GM19035 (cell line): ENCODE measurements around the gene PRKCB.

Experiments
- ATAC-seq: cut with Tn5 transposase; IDR thresholded peaks from one replicate; pipeline ENCODE4 v1.9.1; 2021; ENCODE audit not compliant: unreplicated experiment

PRKCB gene

DNA sequence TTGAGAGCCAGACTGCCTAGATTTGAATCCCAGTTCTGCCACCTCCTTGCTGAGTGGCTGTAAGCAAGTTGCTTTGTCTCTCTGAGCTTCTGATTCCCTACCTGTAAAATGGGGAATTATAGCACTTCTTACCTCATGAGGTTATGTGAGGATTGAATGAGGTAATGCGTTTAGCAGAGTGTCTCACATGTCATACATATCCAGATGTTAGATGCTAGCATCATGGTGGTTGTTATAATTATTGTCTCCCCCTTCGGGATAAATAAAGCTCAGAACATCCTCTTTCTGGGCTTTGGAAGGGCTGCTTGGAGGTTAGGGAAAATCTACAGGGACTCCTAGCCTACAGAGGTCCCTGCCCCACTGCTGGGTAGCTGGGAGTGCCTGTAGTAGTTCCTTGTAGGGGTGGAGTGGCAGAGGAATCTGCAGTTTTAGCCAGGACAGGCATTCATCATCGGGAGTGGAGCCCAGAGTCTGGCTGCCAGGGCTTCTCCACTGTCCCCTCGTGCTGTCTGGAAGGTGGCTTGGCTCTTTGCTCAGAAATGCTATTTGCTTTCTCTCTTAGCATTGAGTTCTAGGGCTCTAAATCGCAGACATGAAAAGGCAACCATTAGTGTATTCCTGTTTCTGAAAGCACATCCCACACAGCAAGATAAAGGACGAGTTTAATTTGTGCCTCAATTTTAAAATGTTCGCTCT, 282.5 kb downstream of the PRKCB start:
- no peak for ATAC-seq

DNA sequence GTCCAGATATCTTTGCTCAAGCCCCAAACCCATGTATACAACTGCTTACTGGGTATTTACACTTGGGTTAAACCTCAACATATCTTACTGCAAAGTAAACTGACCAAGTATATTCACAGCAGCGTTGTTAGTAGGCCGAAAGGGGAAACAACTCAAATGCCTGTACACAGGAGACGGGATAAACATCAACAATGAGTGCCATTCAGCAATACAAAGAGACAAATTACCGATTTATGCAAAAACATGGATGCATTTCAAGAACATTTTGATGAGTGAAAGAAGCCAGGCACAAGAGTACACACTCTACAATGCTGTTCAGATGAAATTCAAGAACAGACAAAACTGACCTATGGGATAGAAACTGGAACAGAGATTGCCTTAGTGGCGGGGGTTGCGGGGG, 284.0 kb downstream of the PRKCB start:
- ATAC-seq: no peak

DNA sequence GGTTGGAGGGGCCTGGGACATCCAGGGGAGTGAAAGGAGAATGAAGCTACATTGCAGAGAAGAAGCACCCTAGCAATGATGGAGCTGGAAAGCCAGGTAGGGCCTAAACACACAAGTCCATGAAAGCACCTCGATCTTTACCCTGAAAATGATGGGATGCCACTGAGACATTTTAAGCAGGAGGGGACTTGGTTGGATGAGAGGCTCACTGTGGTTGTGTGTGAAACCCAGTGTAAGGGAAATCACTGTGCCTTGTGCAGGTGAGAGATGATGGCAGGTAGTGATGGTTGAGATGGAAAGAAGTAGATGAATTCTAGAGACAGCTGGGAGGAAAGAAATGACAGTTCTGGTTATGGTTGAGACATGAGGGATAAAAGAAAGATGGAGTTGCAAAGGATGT, 287.5 kb downstream of the PRKCB start:
- no peak for ATAC-seq

DNA sequence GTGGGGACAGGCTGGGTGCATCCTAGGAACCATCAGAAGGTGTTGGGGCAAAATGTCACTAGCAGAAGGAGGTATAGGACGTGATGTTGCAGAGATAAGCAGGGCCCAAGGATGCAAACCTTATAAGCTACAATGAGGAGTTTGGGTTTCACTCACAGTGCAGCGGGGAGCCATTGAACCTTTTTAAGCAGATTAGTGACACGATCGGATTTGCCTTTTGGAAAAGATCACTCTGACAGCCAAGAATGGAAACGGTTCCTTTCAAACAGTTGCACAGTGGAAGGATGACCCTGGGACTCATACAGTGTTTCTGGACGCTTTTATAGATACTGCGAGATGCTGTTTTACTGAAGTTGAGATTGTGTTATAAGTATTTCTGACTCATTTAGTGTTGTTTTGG, 288.5 kb downstream of the PRKCB start:
- no peak for ATAC-seq

DNA sequence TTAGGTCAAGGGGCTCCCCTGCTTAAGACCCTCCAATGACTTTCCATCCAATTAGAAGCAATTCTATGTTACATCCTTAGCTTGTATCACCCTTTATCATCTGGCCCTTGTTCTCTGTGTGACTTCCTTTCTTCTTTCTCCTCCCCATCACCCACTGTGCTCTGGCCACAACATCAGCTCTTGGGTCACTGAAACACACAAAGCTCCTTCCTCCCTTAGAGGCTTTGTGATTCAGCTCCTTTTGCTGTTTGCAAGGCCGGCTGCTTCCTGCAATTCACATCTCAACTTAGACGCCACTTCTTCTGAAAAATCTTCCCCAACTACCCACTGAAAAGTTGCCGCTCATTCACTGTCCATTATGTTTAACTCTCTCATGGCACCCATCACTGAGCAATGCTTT, 289.4 kb downstream of the PRKCB start:
- ATAC-seq: no peak

DNA sequence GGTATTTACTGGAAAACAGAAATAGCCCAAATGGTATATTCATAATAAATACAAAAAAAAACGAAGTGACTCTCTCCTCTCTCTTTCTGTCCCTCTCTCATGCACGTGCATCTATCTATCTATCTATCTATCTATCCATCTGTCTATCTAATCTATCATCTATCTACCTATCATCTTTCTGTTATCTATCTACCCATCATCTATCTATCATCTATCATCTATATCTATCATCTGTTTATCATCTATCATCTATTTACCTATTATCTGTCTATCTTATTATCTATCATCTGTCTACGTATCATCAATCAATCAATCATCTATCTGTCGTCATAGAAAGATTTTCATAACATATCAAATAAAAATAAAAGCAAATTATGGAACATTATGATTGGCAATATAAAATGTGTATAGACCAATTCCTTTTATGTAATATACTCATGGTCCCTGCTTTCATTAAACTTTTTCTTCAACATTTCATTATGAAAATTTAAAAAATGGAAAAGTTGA, 293.7 kb downstream of the PRKCB start:
- ATAC-seq: no peak

DNA sequence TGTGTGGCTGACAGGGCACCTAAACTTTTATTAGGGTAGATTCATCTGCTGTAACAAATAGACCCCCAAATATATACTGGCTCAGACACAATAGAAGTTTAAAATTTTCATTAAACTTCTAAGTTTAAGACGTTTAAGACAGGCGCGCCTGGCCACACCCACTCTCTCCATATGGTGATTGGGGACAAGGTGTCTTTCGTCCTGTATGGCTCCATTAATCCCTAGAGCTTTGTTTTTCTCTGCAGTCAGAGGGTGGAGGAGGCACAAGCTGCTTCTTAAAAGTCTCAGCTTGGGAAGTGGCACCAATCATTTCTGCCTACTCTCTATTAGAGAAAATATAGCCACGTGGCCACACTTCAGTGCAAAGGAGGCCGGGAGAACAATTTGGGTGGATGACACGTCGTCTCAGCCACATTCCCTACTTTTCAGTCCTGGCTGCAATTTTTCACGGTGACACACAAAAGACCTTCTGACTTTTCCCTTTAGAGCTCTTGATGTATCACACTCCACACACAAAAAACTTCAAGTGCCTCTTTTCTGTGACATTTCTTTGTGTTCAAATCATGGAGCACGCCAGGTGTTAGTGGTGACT, 294.8 kb downstream of the PRKCB start:
- ATAC-seq: no peak

DNA sequence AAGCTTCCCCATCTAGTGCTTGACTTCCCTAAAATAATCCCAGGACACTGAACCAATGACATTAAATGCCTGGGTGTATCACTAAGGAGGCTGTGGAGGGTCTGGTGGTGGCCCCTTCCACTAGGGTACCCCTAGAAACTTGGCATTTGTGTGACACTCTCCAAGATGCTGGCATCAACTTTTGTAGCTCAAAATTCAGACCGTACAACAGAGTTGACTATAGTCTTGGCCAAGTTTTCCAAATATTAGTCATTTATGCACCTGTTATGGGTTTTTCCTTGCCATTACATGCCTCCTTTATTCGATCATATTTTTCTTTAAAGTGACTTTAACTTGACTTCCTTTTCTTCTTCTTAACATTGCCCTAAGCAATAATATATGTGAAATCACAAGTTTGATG, 295.5 kb downstream of the PRKCB start:
- ATAC-seq: no peak

DNA sequence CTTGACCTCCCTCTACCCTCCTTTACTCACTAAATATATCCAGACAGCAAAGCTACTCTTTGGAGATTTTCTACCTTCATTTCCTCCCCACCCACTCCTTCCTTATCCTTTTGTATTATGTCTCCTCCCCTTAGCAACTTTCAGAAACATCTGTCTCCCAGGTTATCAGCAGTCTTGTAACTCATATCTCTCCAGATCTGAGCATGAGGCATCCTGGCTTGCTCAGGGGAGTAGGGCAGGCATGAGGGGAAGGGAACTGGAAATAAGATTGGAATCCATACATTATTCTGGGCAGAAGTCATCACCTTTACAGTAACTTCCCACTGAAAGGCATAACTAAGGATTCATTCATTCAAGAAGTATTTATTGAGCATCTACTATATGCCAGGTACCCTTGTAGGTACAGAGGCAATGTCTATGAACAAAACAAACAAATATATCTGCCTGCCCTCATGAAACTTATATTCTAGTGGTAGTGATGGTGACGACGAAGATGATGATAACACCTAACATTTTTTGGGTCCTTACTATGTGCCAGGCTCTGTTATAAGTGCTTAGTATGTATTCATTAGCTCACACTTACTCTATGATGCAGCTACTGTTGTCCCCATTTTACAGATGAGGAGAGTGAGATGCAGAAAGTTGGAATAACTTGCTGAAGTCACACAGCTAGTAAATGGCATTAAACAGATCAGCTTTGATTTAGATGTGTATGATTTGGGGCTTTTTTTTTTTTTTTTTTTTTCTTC, 296.4 kb downstream of the PRKCB start:
- ATAC-seq: no peak

DNA sequence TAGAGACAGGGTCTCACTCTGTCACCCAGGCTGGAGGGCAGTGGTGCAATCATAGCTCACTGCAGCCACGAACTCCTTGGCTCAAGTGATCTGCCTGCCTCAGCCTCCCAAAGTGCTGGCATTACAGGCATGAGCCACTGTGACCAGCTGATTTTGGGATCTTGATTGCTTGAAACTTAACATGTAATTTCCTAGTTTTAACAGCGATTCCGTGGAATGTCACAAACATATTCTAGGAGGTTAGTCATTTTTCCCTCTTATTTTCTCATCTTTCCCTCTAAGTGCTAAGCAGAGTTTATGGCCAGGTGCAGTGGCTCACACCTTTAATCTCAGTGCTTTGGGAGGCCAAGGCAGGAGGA, 297.0 kb downstream of the PRKCB start:
- no peak for ATAC-seq

DNA sequence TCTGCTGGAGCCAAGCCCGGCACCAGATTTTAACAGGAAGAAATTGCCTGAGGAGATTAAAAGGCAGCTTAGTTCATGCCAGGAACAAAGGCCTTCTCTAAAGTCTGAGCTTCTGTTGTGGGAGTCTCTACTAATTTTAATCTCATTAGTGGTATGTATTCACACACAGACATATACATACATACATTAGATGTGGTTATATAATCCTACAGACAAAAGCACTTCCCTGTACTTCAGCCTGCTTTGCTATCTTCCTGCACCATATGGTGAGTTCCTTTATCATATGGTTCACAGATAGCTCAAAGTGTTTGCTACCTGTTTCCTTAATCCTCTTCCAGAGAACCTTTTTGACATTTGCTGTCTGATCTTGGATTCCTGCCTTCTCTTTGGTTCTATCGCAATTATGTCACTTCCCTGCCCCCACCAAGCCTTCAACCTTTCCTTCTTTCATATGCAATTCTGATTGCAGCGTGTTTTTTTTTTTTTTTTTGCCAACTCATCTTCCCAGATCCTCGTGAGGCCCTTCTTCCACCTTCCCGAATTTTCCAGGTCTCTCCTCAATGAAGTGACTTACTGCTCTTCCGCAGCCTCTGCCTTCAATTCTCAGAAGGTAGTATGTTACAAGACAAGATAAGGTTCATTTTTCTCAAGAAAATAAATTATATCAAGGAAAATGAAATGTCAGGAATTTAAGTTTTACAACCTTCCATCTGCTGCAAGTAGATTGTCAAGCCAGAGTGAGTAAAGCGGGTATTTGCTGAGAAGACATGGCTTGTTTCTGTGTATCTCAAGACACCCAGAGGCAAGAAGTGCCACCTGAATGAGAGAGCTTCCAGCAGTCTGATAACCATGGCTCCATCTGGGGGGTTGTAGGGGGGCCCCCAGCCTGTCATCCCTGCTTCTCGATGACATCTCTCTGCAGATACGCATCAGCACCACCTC, 300.1 kb downstream of the PRKCB start:
- no peak for ATAC-seq

DNA sequence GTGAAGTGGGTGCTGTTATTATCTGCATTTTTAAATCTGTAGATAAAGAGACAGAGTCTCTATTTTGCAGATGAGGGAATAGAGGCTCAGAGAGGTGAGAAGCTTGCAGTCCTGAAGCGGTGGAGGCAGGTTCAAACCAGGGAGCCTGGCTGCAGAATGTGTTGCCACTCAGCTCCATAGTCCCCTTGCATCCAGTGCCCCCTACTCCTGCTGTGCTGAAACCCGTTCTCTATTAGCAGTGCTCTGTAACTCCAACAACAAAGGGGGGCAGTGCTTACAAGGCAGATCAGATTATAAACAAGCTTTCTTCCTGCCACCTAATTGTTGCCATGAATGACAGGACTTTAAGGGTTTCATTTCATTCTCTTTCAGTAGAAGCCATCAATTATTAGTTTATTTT, 302.2 kb downstream of the PRKCB start:
- no peak for ATAC-seq

DNA sequence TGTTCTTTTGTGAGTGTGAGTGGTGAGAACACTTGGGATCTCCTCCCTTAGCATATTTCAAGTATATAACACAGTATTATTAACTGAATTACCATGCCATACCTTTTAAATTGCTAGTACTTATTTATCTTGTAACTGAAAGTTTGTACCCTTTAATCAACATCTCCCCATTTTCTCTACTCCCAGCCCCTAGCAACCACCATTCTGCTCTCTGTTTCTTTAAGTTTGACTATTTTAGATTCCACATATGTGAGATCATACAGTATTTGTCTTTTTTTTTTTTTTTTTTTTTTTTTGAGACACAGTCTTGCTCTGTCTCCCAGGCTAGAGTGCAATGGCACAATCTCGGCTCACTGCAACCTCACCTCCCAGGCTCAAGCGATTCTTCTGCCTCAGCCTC, 302.8 kb downstream of the PRKCB start:
- no peak for ATAC-seq

DNA sequence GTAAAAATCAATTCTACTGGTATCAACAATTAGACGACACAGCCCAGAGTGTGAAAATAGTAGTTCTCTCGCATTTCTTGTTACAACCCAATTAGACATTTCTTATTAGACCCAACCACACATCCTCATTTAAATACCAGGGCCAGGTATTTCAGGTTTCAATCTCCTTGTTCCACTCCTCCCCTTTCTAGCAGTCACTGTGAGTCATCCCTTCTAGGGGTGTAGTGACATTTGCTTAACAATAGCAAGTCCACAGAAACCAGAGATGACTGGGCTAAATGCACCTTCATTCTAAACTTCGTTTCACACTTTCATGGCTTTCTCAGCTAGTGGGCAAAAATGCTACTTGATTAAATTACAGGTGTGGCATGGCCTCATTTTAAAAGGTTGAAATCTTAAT, 303.5 kb downstream of the PRKCB start:
- ATAC-seq: no peak

DNA sequence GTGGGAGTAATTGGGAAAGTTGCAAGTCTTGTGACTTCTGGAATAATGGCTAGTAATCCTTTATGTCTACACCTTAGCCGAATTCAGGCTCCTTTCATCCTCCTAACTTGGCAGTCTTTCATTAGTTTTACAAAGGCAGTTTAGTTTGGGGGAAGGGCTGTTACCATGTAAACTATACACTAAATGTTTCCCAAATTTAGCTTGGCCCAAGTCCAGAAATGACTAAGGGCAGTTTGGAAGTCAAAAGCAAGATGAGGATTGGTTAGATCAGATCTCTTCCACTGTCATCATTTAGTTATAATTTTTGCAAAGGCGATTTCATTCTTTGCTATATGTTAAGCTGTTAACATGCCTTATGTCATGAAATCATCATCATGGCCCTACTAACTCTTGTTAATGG, 304.9 kb downstream of the PRKCB start:
- ATAC-seq: no peak

DNA sequence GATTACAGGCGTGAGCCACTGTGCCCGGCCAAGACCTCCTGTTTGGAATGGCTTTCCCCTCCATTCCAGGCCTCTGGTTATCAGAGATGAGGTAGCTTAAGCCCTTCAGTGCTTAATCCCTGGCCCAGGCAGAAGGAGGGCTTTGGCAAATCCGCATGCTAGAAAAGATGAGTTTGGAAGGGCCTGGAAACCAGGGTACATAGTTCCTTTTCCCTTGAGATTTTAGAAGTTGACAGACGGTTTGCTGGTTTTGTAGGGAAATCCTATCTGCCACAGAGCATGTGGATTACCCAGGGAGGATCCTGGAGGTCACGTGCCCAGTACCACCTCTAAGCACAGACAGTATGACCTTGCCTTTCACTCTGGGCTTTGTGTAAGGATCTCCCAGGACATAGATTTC, 305.7 kb downstream of the PRKCB start:
- no peak for ATAC-seq

DNA sequence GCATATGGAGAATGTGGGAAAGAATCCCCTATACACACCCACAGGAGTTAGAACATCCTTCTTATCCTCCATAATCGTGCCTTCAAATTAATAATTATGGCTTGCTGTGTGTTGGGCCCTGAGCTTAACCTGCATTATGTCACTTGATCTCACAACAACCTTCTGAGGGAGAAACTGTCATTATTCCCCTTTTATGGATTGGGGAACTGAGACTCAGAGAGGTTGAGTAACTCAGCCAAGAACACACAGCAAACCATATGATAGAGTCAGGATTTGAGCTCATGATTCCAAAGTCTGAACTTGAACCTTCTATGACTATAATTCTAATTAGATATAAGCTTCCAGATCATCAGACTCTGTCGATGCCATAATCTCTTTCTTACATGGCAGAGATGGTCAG, 306.1 kb downstream of the PRKCB start:
- no peak for ATAC-seq

DNA sequence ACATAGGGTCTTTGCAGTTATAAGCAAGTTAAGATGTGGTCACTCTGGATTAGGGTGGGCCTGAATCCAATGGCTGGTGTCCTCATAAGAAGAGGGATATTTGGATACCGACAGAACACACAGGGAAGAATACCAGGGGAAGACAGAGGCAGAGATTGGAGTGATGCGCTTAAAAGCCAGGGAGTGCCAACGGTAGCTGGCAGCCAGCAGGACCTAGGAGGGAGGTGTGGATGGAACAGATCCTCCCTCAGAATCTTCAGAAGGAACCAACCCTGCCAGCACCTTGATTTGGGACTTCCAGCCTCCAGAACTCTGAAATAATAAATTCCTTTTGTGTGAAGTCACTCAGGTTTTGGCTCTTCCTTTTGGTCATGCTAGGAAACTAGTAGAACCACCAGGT, 310.1 kb downstream of the PRKCB start:
- no peak for ATAC-seq

DNA sequence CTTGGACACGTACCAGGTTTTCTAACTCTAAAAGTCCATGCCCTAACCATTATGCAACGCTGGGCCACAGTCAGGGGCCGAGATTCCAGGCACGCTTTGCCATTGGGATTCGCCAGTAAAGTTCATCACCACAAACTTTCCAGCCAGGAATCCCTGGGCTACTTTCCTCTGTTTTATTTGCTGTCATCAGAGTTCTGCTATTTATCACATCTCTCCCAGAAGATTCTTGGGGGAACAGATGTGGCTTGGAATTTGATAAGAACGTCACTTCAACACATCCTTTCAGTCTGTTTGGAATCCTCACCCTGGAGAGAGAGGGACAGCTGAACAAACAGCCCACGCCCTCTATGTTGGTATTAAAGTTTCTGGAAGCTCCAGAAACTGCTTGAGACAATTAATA, 310.7 kb downstream of the PRKCB start:
- ATAC-seq: no peak

DNA sequence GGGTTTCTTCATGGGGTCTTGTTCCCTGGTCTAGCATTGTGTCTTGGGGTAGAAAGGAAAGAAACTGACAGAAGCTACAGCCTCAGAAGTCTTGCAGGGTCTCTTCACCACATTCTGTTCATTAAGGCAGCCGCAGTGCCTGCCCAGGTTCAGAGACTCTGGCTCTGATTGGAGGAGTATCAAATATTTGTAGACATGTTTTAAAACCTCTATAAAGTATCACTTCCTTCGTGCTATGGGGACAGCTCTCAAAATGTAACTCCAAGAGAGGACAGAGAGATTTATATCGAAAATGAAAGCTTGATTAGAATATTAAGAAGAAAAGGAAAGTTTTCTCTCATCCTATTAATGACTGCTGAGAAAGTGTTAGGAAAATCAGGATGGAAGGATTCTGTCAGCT, 313.3 kb downstream of the PRKCB start:
- ATAC-seq: no peak

DNA sequence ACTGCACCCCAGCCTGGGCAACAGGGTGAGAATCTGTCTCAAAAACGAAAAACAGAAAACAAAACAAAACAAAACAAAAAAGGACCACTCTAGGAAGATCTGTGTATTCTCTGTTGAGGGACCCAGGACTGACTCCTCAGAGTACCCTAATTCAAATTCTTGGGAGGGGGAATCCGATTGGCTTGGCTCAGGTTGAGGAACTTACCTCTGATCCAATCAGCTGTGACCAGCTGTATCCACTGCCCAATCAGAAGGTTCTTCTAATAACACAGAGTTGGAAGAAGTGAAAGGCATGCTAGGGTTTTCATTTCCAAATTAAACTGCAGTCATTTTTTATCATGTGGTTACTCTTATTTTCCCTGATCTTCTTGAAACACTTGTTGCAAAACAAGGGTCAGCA, 314.5 kb downstream of the PRKCB start:
- no peak for ATAC-seq
